ENCODE data around the gene ARSB.

DNA sequence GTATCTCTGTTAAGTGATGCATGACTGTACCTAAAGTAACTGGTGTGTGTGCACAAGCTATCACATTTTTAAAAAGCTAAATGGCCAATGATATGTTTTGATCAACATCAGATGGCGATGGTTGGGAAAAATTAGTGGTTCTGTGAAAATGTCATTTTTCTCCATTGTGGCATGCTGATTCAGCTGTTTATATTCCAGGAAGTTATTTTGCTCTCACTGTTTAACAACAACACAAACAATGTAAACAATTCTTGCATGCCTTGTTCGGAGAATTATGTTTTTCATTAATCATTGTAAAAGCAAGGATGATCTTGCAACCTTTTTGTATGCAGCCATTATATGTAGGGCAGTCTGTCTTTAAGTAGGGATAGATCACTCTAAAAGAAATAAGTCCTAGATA is 230.5 kb downstream of the ARSB start:
- TF ChIP-seq, protein P1, sequence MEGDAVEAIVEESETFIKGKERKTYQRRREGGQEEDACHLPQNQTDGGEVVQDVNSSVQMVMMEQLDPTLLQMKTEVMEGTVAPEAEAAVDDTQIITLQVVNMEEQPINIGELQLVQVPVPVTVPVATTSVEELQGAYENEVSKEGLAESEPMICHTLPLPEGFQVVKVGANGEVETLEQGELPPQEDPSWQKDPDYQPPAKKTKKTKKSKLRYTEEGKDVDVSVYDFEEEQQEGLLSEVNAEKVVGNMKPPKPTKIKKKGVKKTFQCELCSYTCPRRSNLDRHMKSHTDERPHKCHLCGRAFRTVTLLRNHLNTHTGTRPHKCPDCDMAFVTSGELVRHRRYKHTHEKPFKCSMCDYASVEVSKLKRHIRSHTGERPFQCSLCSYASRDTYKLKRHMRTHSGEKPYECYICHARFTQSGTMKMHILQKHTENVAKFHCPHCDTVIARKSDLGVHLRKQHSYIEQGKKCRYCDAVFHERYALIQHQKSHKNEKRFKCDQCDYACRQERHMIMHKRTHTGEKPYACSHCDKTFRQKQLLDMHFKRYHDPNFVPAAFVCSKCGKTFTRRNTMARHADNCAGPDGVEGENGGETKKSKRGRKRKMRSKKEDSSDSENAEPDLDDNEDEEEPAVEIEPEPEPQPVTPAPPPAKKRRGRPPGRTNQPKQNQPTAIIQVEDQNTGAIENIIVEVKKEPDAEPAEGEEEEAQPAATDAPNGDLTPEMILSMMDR (IDR thresholded peaks at IDR 0.05): no peak
- TF ChIP-seq POLR2AphosphoS5 (IDR thresholded peaks at IDR 0.05): no peak
- TF ChIP-seq POLR2A (IDR thresholded peaks at IDR 0.05): no peak

All from upper lobe of left lung (tissue), 4 donors.